CD4-positive, alpha-beta T cell treated with Interleukin-10 for 1 hour (primary cell): Measurements from ENCODE around the gene RBM38.
"Not testable (repeated sequence)": the region's sequence is repeated elsewhere in the genome, so short reads cannot be mapped to it uniquely, and the experiment has no call there.

Experiments used
- DNase-seq: peaks from one replicate; pipeline ENCODE4 v3.0.0-alpha.2; 2020

RBM38 gene

GRCh38 chr20:57405236-57406016 is 14.2 kb downstream of the RBM38 start:
- DNase-seq: no peak

GRCh38 chr20:57407541-57407956 is 16.4 kb downstream of the RBM38 start:
- no peak for DNase-seq

- DNase-seq: no peak
These were observed 16.9 kb downstream of the RBM38 start for GRCh38 chr20:57408131-57408530.

GRCh38 chr20:57408536-57409233 is 17.5 kb downstream of the RBM38 start:
- no peak for DNase-seq

GRCh38 chr20:57409316-57409671 is 18.1 kb downstream of the RBM38 start:
- DNase-seq: no peak

- DNase-seq: no peak
These were observed 18.6 kb downstream of the RBM38 start for GRCh38 chr20:57409672-57410397.

GRCh38 chr20:57410398-57410920 is 19.3 kb downstream of the RBM38 start:
- no peak for DNase-seq

- no peak for DNase-seq
These were observed 19.7 kb downstream of the RBM38 start for GRCh38 chr20:57410924-57411323.

- DNase-seq: no peak
These were observed 20.4 kb downstream of the RBM38 start for GRCh38 chr20:57411406-57412283.

GRCh38 chr20:57412347-57413029 is 21.3 kb downstream of the RBM38 start:
- no peak for DNase-seq

- DNase-seq: no peak
These were observed 22.8 kb downstream of the RBM38 start for GRCh38 chr20:57413986-57414385.

- DNase-seq: no peak
These were observed 23.8 kb downstream of the RBM38 start for GRCh38 chr20:57414867-57415592.

GRCh38 chr20:57415771-57416170 is 24.6 kb downstream of the RBM38 start:
- no peak for DNase-seq

GRCh38 chr20:57416296-57417022 is 25.3 kb downstream of the RBM38 start:
- DNase-seq: no peak

GRCh38 chr20:57417051-57417689 is 26.0 kb downstream of the RBM38 start:
- DNase-seq: no peak

- no peak for DNase-seq
These were observed 26.9 kb downstream of the RBM38 start for GRCh38 chr20:57417830-57418780.

- DNase-seq: not testable (repeated sequence)
These were observed 28.3 kb downstream of the RBM38 start for GRCh38 chr20:57419479-57419878.

GRCh38 chr20:57420571-57421252 is 29.5 kb downstream of the RBM38 start:
- no peak for DNase-seq
